ENCODE results near the gene GP9. TPM values are rescaled to one million over a fixed set of nuclear protein-coding genes. Genes with fewer than 3 reads are reported as not detected.

GP9 gene
- total and polyA plus RNA-seq, 9 of the 15 experiments (the other 6 are each of a cell fraction or from before 2014, with no cell fraction given), result not detected

DNA sequence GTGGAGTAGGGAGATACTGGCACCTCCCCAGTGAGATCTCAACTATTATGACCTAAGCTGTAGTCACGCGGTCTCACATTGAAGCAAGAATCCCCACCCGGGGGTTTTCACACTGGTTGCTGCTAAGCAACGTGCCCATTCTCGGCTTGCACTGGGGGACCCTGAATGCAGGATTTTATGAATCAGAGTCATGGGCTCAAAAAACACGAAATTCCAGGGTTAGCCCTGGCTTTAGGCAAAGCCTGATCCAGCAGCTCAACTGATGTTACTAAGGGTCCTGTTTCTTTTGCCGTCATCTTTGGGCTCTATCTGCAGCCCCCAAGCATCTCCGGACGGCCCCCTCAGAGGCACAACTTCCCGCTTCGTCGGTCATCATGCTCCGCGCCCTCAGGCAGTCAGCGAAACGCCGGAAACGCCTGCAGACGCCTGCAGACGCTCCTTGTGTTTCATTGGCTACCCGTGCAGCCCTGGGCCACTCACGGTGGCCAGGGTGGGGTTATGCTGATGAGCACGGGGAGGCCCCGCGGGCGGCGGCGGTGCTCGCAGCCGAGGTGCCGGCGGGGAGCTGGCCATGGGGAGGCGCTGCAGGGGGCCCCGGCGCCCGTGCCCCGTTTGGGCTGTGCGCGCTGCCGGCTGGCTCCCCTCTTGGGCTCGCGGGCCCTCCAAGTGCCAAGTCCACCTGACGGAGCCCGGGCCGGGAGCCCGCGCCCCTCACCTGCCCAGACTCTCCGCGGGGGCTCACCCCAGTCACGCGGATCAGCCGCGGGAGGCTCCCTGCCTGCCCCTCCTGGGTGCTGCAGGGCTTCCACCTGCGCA is 33.6 kb upstream of the GP9 start (continued):
- TF ChIP-seq POLR2AphosphoS5 (IDR thresholded peaks at IDR 0.05; ENCODE audit: control insufficient read depth, insufficient read depth, low read depth, low read length), result 0 out of 2 replicates have a peak, but pooled peaks have one; percentile 22
- TF ChIP-seq, protein P1, sequence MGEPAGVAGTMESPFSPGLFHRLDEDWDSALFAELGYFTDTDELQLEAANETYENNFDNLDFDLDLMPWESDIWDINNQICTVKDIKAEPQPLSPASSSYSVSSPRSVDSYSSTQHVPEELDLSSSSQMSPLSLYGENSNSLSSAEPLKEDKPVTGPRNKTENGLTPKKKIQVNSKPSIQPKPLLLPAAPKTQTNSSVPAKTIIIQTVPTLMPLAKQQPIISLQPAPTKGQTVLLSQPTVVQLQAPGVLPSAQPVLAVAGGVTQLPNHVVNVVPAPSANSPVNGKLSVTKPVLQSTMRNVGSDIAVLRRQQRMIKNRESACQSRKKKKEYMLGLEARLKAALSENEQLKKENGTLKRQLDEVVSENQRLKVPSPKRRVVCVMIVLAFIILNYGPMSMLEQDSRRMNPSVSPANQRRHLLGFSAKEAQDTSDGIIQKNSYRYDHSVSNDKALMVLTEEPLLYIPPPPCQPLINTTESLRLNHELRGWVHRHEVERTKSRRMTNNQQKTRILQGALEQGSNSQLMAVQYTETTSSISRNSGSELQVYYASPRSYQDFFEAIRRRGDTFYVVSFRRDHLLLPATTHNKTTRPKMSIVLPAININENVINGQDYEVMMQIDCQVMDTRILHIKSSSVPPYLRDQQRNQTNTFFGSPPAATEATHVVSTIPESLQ (CRISPR knock-in tag; IDR thresholded peaks at IDR 0.05), result no peak
- TF ChIP-seq, protein P2, sequence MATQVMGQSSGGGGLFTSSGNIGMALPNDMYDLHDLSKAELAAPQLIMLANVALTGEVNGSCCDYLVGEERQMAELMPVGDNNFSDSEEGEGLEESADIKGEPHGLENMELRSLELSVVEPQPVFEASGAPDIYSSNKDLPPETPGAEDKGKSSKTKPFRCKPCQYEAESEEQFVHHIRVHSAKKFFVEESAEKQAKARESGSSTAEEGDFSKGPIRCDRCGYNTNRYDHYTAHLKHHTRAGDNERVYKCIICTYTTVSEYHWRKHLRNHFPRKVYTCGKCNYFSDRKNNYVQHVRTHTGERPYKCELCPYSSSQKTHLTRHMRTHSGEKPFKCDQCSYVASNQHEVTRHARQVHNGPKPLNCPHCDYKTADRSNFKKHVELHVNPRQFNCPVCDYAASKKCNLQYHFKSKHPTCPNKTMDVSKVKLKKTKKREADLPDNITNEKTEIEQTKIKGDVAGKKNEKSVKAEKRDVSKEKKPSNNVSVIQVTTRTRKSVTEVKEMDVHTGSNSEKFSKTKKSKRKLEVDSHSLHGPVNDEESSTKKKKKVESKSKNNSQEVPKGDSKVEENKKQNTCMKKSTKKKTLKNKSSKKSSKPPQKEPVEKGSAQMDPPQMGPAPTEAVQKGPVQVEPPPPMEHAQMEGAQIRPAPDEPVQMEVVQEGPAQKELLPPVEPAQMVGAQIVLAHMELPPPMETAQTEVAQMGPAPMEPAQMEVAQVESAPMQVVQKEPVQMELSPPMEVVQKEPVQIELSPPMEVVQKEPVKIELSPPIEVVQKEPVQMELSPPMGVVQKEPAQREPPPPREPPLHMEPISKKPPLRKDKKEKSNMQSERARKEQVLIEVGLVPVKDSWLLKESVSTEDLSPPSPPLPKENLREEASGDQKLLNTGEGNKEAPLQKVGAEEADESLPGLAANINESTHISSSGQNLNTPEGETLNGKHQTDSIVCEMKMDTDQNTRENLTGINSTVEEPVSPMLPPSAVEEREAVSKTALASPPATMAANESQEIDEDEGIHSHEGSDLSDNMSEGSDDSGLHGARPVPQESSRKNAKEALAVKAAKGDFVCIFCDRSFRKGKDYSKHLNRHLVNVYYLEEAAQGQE (IDR thresholded peaks at IDR 0.05; ENCODE audit: borderline replicate concordance), result peak; percentile 62
- TF ChIP-seq, protein P2 (CRISPR knock-in tag; IDR thresholded peaks at IDR 0.05; ENCODE audit: low read depth), result no peak
- no peak for TF ChIP-seq ZNF707 (CRISPR knock-in tag; conservative IDR thresholded peaks at IDR 0.05)
- TF ChIP-seq ZKSCAN1 (IDR thresholded peaks at IDR 0.05; ENCODE audit: low read depth, low read length), result peak; percentile 31; the same call in 1 of the 2 replicates
- TF ChIP-seq EP400 (IDR thresholded peaks at IDR 0.05), result 0 out of 2 replicates have a peak, but pooled peaks have one; percentile 17
- TF ChIP-seq ZNF830 (CRISPR knock-in tag; IDR thresholded peaks at IDR 0.05), result 0 out of 2 replicates have a peak, but pooled peaks have one; percentile 32
- TF ChIP-seq ETV5 (CRISPR knock-in tag; IDR thresholded peaks at IDR 0.05; ENCODE audit: low read depth), result peak; percentile 61; the same call in 1 of the 2 replicates
- TF ChIP-seq FOXP1 (CRISPR knock-in tag; IDR thresholded peaks at IDR 0.05), result peak; percentile 68
- TF ChIP-seq SUPT5H (IDR thresholded peaks at IDR 0.05), result 0 out of 2 replicates have a peak, but pooled peaks have one; percentile 52
